Measurements from ENCODE around the gene PTPRM. TPM values are rescaled to one million over a fixed set of nuclear protein-coding genes. Genes with fewer than 3 reads are reported as not detected.

PTPRM gene
- total and polyA plus RNA-seq, 4 donors = 9.2 to 23.0 (median 12.7) TPM

DNA sequence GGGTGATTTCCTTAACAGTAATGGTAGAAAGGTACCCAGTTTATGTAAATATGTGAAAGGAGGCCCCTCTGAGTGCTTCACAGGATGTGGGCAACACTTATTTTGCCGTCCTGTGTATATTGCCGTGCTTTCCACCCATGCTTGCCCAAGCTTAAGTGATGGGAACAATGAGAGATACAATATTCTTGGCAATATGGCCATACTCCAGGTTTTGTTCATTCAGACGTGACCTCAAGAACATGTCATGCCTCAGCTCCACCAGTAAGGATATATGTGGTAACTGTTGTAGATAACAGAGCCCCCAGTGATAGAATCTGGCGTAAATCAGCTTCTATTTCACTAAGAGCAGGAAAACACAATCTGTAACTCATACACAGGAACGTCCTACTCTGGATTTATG, 318.7 kb downstream of the PTPRM start:
- TF ChIP-seq RXRA (IDR thresholded peaks at IDR 0.05) (no peak), SP1 (IDR thresholded peaks at IDR 0.05) (no peak), EGR1 (IDR thresholded peaks at IDR 0.05; ENCODE audit: low read depth in 2 of 2) (no peak), HNF4G (IDR thresholded peaks at IDR 0.05) (no peak), FOXA1 (IDR thresholded peaks at IDR 0.05) (no peak), FOXA2 (IDR thresholded peaks at IDR 0.05) (no peak)
- TF ChIP-seq, protein P1, sequence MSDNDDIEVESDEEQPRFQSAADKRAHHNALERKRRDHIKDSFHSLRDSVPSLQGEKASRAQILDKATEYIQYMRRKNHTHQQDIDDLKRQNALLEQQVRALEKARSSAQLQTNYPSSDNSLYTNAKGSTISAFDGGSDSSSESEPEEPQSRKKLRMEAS (IDR thresholded peaks at IDR 0.05) = no peak
- TF ChIP-seq, protein P2, sequence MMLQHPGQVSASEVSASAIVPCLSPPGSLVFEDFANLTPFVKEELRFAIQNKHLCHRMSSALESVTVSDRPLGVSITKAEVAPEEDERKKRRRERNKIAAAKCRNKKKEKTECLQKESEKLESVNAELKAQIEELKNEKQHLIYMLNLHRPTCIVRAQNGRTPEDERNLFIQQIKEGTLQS (IDR thresholded peaks at IDR 0.05) = no peak
- H3K27ac ChIP-seq (ENCODE audit: low read depth in 1 of 2, low read length in 2 of 2) = no peak overlapping the region
- no peak overlapping the region for H3K4me3 ChIP-seq (ENCODE audit: low read depth in 1 of 3, low read length in 3 of 3)
- H3K9me3 ChIP-seq (ENCODE audit: control insufficient read depth in 4 of 4, low read length in 3 of 4) = no peaks in the 10 kb centered on the region
- no peak overlapping the region for H3K9ac ChIP-seq (ENCODE audit: low read depth in 1 of 2, low read length in 2 of 2)
- H3K27me3 ChIP-seq (ENCODE audit: control insufficient read depth in 4 of 4, insufficient read depth in 4 of 4, low read length in 3 of 4) = no peaks in the 10 kb centered on the region
- DNase-seq (ENCODE audit: low spot score) = no peak
- H3K36me3 ChIP-seq (ENCODE audit: control insufficient read depth in 4 of 4, insufficient read depth in 3 of 4, low read depth in 1 of 4, low read length in 3 of 4) = peaks cover 0 to 1% (median 0%) of the 10 kb centered on the region in 4 donors
- WGBS = 84% methylated on average over 5 of the region's 5 CpGs
- H3K4me1 ChIP-seq (ENCODE audit: control insufficient read depth in 4 of 4, insufficient read depth in 4 of 4, low read length in 3 of 4) = no peaks in the 10 kb centered on the region

DNA sequence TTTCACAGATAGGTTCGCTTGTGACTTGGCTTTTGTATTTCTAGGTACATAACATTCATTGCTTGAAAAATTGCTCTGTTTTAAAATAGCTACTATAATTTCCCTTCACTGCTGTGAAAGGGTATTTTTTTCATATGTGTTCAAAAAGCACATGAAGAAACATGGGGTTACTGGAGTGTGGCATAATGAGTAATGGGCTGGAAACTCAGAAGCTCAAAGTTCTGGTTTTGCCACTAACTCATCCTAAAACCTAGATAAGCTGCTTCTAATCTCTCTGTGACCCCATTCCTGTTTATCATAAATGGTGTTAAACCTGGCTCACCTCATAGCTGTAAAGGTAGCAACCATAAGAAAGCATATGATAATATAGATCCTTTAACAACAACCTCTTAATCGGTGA, 319.3 kb downstream of the PTPRM start:
- no peak for DNase-seq (ENCODE audit: low spot score)
- no peaks in the 10 kb centered on the region for H3K4me1 ChIP-seq (ENCODE audit: control insufficient read depth in 4 of 4, insufficient read depth in 4 of 4, low read length in 3 of 4)
- TF ChIP-seq SP1 (IDR thresholded peaks at IDR 0.05) (no peak), GABPA (IDR thresholded peaks at IDR 0.05 in 1 of 2, conservative IDR thresholded peaks at IDR 0.05 in 1 of 2) (no peak), HNF4A (conservative IDR thresholded peaks at IDR 0.05) (no peak), HNF4G (IDR thresholded peaks at IDR 0.05) (no peak), NR2F2 (IDR thresholded peaks at IDR 0.05) (no peak), JUND (IDR thresholded peaks at IDR 0.05) (no peak), YY1 (IDR thresholded peaks at IDR 0.05) (no peak), FOXA2 (IDR thresholded peaks at IDR 0.05) (no peak), RAD21 (IDR thresholded peaks at IDR 0.05) (no peak), RXRA (IDR thresholded peaks at IDR 0.05) (no peak), EGR1 (IDR thresholded peaks at IDR 0.05; ENCODE audit: low read depth in 2 of 2) (no peak)
- TF ChIP-seq, protein P1 (IDR thresholded peaks at IDR 0.05) = no peak
- TF ChIP-seq, protein P2 (IDR thresholded peaks at IDR 0.05) = no peak
- TF ChIP-seq, protein P3, sequence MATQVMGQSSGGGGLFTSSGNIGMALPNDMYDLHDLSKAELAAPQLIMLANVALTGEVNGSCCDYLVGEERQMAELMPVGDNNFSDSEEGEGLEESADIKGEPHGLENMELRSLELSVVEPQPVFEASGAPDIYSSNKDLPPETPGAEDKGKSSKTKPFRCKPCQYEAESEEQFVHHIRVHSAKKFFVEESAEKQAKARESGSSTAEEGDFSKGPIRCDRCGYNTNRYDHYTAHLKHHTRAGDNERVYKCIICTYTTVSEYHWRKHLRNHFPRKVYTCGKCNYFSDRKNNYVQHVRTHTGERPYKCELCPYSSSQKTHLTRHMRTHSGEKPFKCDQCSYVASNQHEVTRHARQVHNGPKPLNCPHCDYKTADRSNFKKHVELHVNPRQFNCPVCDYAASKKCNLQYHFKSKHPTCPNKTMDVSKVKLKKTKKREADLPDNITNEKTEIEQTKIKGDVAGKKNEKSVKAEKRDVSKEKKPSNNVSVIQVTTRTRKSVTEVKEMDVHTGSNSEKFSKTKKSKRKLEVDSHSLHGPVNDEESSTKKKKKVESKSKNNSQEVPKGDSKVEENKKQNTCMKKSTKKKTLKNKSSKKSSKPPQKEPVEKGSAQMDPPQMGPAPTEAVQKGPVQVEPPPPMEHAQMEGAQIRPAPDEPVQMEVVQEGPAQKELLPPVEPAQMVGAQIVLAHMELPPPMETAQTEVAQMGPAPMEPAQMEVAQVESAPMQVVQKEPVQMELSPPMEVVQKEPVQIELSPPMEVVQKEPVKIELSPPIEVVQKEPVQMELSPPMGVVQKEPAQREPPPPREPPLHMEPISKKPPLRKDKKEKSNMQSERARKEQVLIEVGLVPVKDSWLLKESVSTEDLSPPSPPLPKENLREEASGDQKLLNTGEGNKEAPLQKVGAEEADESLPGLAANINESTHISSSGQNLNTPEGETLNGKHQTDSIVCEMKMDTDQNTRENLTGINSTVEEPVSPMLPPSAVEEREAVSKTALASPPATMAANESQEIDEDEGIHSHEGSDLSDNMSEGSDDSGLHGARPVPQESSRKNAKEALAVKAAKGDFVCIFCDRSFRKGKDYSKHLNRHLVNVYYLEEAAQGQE (IDR thresholded peaks at IDR 0.05) = no peak
- TF ChIP-seq, protein P4, sequence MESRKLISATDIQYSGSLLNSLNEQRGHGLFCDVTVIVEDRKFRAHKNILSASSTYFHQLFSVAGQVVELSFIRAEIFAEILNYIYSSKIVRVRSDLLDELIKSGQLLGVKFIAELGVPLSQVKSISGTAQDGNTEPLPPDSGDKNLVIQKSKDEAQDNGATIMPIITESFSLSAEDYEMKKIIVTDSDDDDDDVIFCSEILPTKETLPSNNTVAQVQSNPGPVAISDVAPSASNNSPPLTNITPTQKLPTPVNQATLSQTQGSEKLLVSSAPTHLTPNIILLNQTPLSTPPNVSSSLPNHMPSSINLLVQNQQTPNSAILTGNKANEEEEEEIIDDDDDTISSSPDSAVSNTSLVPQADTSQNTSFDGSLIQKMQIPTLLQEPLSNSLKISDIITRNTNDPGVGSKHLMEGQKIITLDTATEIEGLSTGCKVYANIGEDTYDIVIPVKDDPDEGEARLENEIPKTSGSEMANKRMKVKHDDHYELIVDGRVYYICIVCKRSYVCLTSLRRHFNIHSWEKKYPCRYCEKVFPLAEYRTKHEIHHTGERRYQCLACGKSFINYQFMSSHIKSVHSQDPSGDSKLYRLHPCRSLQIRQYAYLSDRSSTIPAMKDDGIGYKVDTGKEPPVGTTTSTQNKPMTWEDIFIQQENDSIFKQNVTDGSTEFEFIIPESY (IDR thresholded peaks at IDR 0.05) = no peak
- H3K36me3 ChIP-seq (ENCODE audit: control insufficient read depth in 4 of 4, insufficient read depth in 3 of 4, low read depth in 1 of 4, low read length in 3 of 4) = peaks cover 0 to 1% (median 0%) of the 10 kb centered on the region in 4 donors
- no peak overlapping the region for H3K4me3 ChIP-seq (ENCODE audit: low read depth in 1 of 3, low read length in 3 of 3)
- WGBS = 97% methylated on average over 2 of the region's 2 CpGs
- H3K9me3 ChIP-seq (ENCODE audit: control insufficient read depth in 4 of 4, low read length in 3 of 4) = no peaks in the 10 kb centered on the region
- no peak overlapping the region for H3K9ac ChIP-seq (ENCODE audit: low read depth in 1 of 2, low read length in 2 of 2)
- no peaks in the 10 kb centered on the region for H3K27me3 ChIP-seq (ENCODE audit: control insufficient read depth in 4 of 4, insufficient read depth in 4 of 4, low read length in 3 of 4)
- H3K27ac ChIP-seq (ENCODE audit: low read depth in 1 of 2, low read length in 2 of 2) = no peak overlapping the region
